GM21786 (cell line): ENCODE results near the gene GRIK1.
A peak's percentile ranks its signal among the peaks of the same experiment; 100 is the strongest.

ENCODE experiments used
- ATAC-seq: cut with Tn5 transposase; IDR thresholded peaks from one replicate; pipeline ENCODE4 v1.9.1; 2021; ENCODE audit not compliant: unreplicated experiment

The GRIK1 gene

DNA sequence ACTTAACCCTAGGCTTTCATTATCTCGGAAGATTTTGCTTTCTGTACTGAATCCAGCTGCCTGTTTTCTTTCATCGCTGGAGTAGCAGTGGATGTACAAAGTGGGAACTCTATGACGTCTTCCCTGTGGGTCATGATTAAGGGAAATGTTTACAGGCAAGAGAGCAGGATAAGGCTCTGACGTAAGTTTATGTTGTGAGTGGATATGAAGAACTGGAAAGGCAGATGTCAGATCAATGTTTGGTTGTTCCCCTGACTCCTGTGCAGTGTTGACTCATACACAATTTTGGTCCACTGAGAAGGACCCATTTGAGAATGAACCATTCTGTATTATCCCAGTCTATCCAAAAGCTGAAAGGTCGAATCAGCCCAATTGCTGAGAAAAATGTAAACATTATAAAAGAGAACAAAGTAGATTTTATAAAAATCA, 292.4 kb downstream of the GRIK1 start:
- no peak for ATAC-seq

- no peak for ATAC-seq
These were observed 293.9 kb downstream of the GRIK1 start for GRCh38 chr21:29645666-29646553.

DNA sequence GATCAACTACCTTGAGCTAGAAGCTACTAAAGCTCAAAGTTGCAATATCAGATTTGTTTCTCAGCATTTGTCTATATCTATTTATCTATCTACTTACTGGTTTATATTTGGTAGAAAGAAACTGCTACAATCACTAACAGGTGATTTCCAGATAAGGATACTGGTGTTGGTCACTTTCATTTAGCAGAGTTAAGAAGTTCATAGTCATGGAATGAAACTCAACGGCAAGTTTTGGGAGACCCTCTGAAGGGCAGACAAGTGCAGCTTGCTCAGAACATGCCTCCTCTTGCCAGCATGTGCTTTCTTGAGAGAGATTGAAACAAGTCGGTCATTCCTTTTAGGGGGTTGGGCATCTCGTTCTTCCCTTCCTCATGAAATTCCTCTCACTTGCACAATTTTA, 296.5 kb downstream of the GRIK1 start:
- no peak for ATAC-seq

- ATAC-seq = no peak
These were observed 297.1 kb downstream of the GRIK1 start for GRCh38 chr21:29642551-29643245.

GRCh38 chr21:29641635-29642550, 297.9 kb downstream of the GRIK1 start:
- no peak for ATAC-seq

DNA sequence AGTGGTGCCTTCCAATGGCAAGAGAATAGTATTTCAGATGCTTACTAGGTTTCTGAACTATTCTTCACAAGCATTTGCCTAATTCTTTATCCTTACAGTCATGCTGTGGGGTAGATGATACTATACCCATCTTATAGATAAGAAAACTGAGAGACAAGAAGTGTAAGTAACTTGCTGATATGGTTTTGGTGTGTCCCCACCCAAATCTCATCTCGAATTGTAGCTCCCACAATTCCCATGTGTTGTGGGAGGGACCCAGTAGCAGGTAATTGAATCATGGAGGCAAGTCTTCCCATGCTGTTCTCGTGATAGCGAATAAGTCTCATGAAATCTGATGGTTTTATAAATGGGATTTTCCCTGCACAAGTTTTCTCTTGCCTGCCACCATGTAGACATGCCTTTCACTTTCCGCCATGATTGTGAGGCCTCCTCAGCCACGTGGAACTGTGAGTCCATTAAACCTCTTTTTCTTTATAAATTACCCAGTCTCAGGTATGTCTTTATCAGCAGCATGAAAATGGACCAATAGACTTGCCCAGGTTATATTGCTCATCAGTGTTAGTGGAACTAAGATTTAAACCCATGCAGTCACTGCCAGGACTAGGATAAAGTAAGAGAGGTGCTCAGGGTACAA, 298.7 kb downstream of the GRIK1 start:
- no peak for ATAC-seq

DNA sequence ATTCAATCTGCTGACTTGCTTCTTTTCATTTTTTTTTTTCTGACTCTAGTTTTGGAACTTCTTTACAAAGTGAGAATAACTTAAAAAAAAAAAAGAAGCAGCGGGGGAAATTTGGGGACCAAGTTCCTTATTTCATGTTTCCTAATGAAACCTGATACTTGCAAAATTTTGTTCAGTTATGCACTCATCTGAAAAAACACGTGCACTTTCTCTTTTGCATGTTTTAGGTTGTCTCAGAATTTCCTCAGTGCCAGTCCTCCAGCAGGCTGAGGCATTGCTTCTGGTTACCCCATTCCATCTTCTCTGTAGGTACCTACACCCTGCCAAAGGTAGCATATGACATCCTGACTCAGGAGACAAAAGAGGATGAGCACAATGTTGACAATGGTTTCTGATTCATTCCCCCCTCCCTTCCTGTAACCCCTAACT, 299.7 kb downstream of the GRIK1 start:
- ATAC-seq = peak; percentile 61

DNA sequence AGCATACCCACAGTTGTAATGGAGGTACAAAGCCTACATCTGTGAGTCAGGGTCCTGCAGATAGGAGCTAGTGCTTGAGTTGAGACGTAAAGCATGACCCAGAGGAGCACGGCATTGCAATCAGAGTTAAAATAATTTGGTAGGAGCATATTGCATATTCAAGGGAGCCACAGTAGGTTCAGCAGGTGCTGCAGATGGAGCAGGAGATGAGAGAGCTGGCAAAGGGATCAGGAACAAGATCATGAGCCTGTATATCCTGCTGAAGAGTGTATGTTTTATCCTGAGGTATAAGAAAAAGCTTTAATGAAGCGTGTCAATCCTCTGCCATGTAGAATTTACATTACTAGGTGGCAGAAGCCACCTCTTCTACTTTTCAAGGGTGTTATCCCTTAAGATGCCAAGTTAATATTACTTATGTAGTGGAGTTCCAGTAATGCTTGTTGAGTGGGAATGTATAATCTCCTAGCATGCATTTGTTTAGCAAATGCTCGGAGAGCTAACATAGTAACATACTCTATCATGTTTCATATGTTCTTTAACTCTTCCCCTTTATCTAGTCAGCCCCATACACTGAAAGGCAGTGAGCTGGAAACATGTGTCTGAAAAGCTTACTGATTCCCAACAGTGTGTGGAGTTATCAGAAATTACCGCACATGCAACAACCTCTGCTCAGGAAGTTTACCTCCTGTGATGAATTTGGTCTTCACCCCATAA, 300.3 kb downstream of the GRIK1 start:
- peak; percentile 28 for ATAC-seq

DNA sequence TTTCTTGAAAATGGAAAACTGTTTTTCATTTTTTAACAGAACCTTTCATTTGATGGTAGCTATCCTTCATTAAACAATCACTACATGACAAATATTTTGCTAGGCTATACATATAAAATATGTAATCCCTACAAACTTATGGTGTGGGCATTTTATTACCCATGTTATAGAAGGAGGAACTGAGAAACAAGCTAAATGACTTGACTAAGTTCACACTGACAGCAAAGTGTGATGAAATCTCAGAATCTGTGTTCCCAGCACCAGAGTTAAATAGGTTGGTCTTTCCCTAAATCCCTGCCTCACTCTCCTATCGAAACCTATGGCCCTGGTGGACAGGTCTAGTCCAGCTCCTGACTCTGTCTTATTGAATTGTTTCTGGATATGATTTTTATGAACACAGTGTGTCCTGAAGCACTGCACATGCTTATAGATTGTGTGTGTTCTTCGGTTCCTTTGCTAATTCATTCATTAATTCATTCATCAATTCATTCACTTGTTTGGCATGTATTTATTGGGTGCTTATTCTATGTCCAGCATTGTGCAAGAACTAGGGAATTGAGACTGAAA, 301.0 kb downstream of the GRIK1 start:
- no peak for ATAC-seq

DNA sequence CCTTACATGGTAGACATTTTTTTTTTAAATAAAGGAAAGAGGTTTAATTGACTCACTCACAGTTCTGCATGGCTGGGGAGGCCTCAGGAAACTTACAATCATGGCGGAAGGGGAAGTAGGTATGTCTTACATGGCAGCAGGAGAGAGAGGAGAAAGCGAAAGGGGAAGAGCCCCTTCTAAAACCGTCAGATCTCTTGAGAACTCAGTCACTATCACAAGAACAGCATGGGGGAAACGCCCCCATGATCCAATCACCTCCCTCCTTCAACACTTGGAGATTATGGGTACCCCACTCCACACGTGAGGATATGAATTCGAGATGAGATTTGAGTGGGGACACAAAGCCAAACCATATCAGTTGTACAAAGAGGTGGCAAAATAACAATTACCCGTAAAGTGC, 301.7 kb downstream of the GRIK1 start:
- no peak for ATAC-seq

- no peak for ATAC-seq
These were observed 302.2 kb downstream of the GRIK1 start for GRCh38 chr21:29637553-29637952.

DNA sequence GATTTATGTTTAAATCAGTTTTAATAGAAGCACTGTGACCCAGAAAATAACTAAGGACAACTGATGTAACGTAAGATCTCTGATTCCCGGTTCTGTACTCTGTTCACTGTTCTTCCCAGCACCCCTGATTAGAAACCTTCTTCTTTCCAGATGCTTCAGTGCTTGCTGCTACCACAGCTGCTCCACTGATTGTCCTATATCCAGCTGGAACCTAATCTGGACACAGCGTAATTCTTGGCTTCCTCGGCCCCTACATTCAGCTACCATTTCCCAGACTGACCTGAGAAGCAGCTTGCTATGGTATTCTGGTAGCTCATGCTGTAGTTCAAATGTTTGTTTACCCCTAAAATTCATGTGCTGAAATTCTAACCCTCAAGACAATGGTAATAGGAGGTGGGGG, 302.7 kb downstream of the GRIK1 start:
- no peak for ATAC-seq

DNA sequence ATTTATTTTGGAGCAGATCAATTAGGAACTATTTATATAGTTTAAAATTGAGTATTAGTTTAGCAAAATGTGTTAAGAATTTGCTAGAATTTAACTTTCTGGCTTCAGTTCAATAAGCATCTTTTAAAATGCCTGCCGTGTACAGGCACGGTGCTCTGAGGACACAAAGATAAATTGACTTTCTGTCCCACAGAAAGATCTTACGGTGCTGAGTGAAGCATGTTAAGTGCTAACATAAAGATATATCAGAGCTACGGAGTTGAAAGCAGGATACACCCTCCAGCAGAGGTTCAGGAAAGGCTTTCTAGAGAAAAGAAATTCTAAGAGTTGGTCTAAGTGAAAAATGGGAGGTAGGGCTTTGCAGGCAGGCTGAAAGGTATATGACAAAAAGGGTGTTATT, 305.4 kb downstream of the GRIK1 start:
- ATAC-seq = no peak

GRCh38 chr21:29633756-29634155, 306.0 kb downstream of the GRIK1 start:
- no peak for ATAC-seq

- no peak for ATAC-seq
These were observed 309.4 kb downstream of the GRIK1 start for GRCh38 chr21:29630441-29630840.

GRCh38 chr21:29627905-29628304, 311.9 kb downstream of the GRIK1 start:
- ATAC-seq = no peak

- no peak for ATAC-seq
These were observed 312.9 kb downstream of the GRIK1 start for GRCh38 chr21:29626801-29627470.

DNA sequence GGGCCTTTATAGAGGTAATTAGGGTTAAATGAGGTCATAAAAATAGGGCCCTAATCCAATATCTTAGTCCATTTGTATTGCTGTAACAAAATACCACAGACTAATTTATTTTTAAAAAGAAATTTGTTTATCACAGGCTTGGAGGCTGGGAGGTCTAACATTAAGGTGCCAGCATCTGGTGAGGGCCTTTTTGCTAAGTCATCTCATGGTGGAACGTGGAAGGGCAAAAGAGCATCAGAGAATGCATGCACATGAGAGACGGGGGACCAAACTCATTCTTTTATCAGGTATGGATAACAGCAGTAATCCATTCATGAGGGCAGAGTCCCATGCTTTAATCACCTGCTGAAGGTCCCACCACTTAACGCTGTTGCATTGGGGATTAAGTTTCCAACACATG, 313.8 kb downstream of the GRIK1 start:
- ATAC-seq = no peak

DNA sequence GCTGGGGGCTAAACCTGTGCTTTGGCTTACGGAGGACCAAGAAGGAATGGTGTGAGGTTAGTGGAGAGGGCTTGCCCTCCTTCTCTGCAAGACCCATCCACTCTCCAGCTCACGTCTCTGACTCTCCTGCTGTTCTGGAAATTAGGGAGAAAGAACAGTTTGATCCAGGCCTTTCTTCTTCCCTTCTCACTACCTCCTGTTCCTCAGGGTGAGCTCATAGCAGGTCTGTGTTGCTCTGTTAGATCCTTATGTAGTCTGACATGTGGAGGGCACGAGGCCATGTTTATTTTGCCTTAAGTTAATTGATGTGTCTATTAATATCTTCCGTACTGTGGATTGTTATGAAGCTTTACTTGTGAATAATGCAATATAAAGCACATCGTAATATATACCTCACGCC, 315.0 kb downstream of the GRIK1 start:
- ATAC-seq = no peak
